ENCODE data around the gene CACHD1.
"Not testable (repeated sequence)": the region's sequence is repeated elsewhere in the genome, so short reads cannot be mapped to it uniquely, and the experiment has no call there.

CACHD1 gene

GRCh38 chr1:64701886-64702285 is 232.0 kb downstream of the CACHD1 start:
- H3K36me3 ChIP-seq (ENCODE audit: control insufficient read depth, insufficient read depth, low read length), result no peaks in the 10 kb centered on the region
- H3K4me3 ChIP-seq (ENCODE audit: low read length), result no peak overlapping the region
- no peak overlapping the region for H3K18ac ChIP-seq (ENCODE audit: low read length)
- H4K8ac ChIP-seq (ENCODE audit: low read depth, low read length), result no peak overlapping the region
- no peak overlapping the region for H3K9ac ChIP-seq (ENCODE audit: low read length)
- no peaks in the 10 kb centered on the region for H3K79me1 ChIP-seq (ENCODE audit: low read length)
- H3K79me2 ChIP-seq (ENCODE audit: control insufficient read depth, insufficient read depth, low read length), result no peaks in the 10 kb centered on the region
- no peak overlapping the region for H2AK5ac ChIP-seq (ENCODE audit: low read length)
- H2BK15ac ChIP-seq (replicated peaks; ENCODE audit: low read depth), result no peak overlapping the region
- H4K5ac ChIP-seq (ENCODE audit: low read length), result no peak overlapping the region
- no peak overlapping the region for H3K27ac ChIP-seq (ENCODE audit: low read depth, low read length)
- H3K4me1 ChIP-seq (ENCODE audit: control insufficient read depth, low read depth, low read length), result no peaks in the 10 kb centered on the region
- DNase-seq, result no peak
- no peak overlapping the region for H2BK5ac ChIP-seq (ENCODE audit: low read length)
- H3K4me2 ChIP-seq (ENCODE audit: low read length), result no peak overlapping the region
- WGBS (ENCODE audit: extremely low coverage, insufficient coverage, low lambda C conversion rate), result no CpG with 5 or more reads among the region's 2 CpGs
- H3K4ac ChIP-seq (ENCODE audit: low read depth, low read length), result no peak overlapping the region
- no peak overlapping the region for H2BK120ac ChIP-seq (ENCODE audit: low read depth, low read length)
- H3K27me3 ChIP-seq (ENCODE audit: insufficient read depth, low read length, poor library complexity), result no peaks in the 10 kb centered on the region
- H3K23ac ChIP-seq (ENCODE audit: low read length), result no peak overlapping the region
- no peak overlapping the region for H3K56ac ChIP-seq (ENCODE audit: low read length)

GRCh38 chr1:64702670-64703069 is 232.7 kb downstream of the CACHD1 start:
- H3K36me3 ChIP-seq (ENCODE audit: control insufficient read depth, insufficient read depth, low read length); H2BK5ac ChIP-seq (ENCODE audit: low read length); H3K4me2 ChIP-seq (ENCODE audit: low read length); DNase-seq; H3K4me1 ChIP-seq (ENCODE audit: control insufficient read depth, low read depth, low read length); H3K23ac ChIP-seq (ENCODE audit: low read length); H2BK120ac ChIP-seq (ENCODE audit: low read depth, low read length); H3K27ac ChIP-seq (ENCODE audit: low read depth, low read length); H2AK5ac ChIP-seq (ENCODE audit: low read length); H3K56ac ChIP-seq (ENCODE audit: low read length); H3K18ac ChIP-seq (ENCODE audit: low read length); H3K4me3 ChIP-seq (ENCODE audit: low read length); H4K8ac ChIP-seq (ENCODE audit: low read depth, low read length); H3K9ac ChIP-seq (ENCODE audit: low read length); H3K79me1 ChIP-seq (ENCODE audit: low read length); H3K4ac ChIP-seq (ENCODE audit: low read depth, low read length); H3K27me3 ChIP-seq (ENCODE audit: insufficient read depth, low read length, poor library complexity); H2BK15ac ChIP-seq (replicated peaks; ENCODE audit: low read depth); H3K79me2 ChIP-seq (ENCODE audit: control insufficient read depth, insufficient read depth, low read length); H4K5ac ChIP-seq (ENCODE audit: low read length): not testable (repeated sequence)
- WGBS (ENCODE audit: extremely low coverage, insufficient coverage, low lambda C conversion rate), result no CpG with 5 or more reads among the region's 3 CpGs

- no peak overlapping the region for H3K23ac ChIP-seq (ENCODE audit: low read length)
- no peaks in the 10 kb centered on the region for H3K79me1 ChIP-seq (ENCODE audit: low read length)
- no peak overlapping the region for H2BK120ac ChIP-seq (ENCODE audit: low read depth, low read length)
- no peak overlapping the region for H3K56ac ChIP-seq (ENCODE audit: low read length)
- WGBS (ENCODE audit: extremely low coverage, insufficient coverage, low lambda C conversion rate), result no CpG with 5 or more reads among the region's 2 CpGs
- no peaks in the 10 kb centered on the region for H3K79me2 ChIP-seq (ENCODE audit: control insufficient read depth, insufficient read depth, low read length)
- H3K36me3 ChIP-seq (ENCODE audit: control insufficient read depth, insufficient read depth, low read length), result no peaks in the 10 kb centered on the region
- no peak overlapping the region for H4K5ac ChIP-seq (ENCODE audit: low read length)
- no peak for DNase-seq
- H3K4me2 ChIP-seq (ENCODE audit: low read length), result no peak overlapping the region
- H2BK15ac ChIP-seq (replicated peaks; ENCODE audit: low read depth), result no peak overlapping the region
- no peak overlapping the region for H3K9ac ChIP-seq (ENCODE audit: low read length)
- no peak overlapping the region for H4K8ac ChIP-seq (ENCODE audit: low read depth, low read length)
- no peak overlapping the region for H3K18ac ChIP-seq (ENCODE audit: low read length)
- no peak overlapping the region for H2AK5ac ChIP-seq (ENCODE audit: low read length)
- no peaks in the 10 kb centered on the region for H3K27me3 ChIP-seq (ENCODE audit: insufficient read depth, low read length, poor library complexity)
- no peak overlapping the region for H3K27ac ChIP-seq (ENCODE audit: low read depth, low read length)
- no peaks in the 10 kb centered on the region for H3K4me1 ChIP-seq (ENCODE audit: control insufficient read depth, low read depth, low read length)
- H3K4me3 ChIP-seq (ENCODE audit: low read length), result no peak overlapping the region
- no peak overlapping the region for H3K4ac ChIP-seq (ENCODE audit: low read depth, low read length)
- no peak overlapping the region for H2BK5ac ChIP-seq (ENCODE audit: low read length)
Measured at GRCh38 chr1:64703600-64703999, 233.7 kb downstream of the CACHD1 start.

- no peak for DNase-seq
- H3K79me1 ChIP-seq (ENCODE audit: low read length), result no peaks in the 10 kb centered on the region
- H3K27ac ChIP-seq (ENCODE audit: low read depth, low read length), result no peak overlapping the region
- no peak overlapping the region for H3K18ac ChIP-seq (ENCODE audit: low read length)
- no peak overlapping the region for H3K4ac ChIP-seq (ENCODE audit: low read depth, low read length)
- 100% methylated on average over 1 of the region's 1 CpG for WGBS (ENCODE audit: extremely low coverage, insufficient coverage, low lambda C conversion rate)
- H2AK5ac ChIP-seq (ENCODE audit: low read length), result no peak overlapping the region
- no peaks in the 10 kb centered on the region for H3K27me3 ChIP-seq (ENCODE audit: insufficient read depth, low read length, poor library complexity)
- H3K4me3 ChIP-seq (ENCODE audit: low read length), result no peak overlapping the region
- no peaks in the 10 kb centered on the region for H3K36me3 ChIP-seq (ENCODE audit: control insufficient read depth, insufficient read depth, low read length)
- H4K8ac ChIP-seq (ENCODE audit: low read depth, low read length), result no peak overlapping the region
- H4K5ac ChIP-seq (ENCODE audit: low read length), result no peak overlapping the region
- H2BK5ac ChIP-seq (ENCODE audit: low read length), result no peak overlapping the region
- no peaks in the 10 kb centered on the region for H3K79me2 ChIP-seq (ENCODE audit: control insufficient read depth, insufficient read depth, low read length)
- no peak overlapping the region for H3K23ac ChIP-seq (ENCODE audit: low read length)
- H3K56ac ChIP-seq (ENCODE audit: low read length), result no peak overlapping the region
- no peak overlapping the region for H2BK120ac ChIP-seq (ENCODE audit: low read depth, low read length)
- no peak overlapping the region for H2BK15ac ChIP-seq (replicated peaks; ENCODE audit: low read depth)
- H3K4me2 ChIP-seq (ENCODE audit: low read length), result no peak overlapping the region
- no peaks in the 10 kb centered on the region for H3K4me1 ChIP-seq (ENCODE audit: control insufficient read depth, low read depth, low read length)
- no peak overlapping the region for H3K9ac ChIP-seq (ENCODE audit: low read length)
Measured at GRCh38 chr1:64705591-64705990, 235.7 kb downstream of the CACHD1 start.

- Histone ChIP-seq H3K79me2 (ENCODE audit: control insufficient read depth, insufficient read depth, low read length) (no peaks in the 10 kb centered on the region), H3K18ac (ENCODE audit: low read length) (no peak overlapping the region), H3K4ac (ENCODE audit: low read depth, low read length) (no peak overlapping the region), H2BK120ac (ENCODE audit: low read depth, low read length) (no peak overlapping the region), H2BK15ac (replicated peaks; ENCODE audit: low read depth) (no peak overlapping the region), H3K56ac (ENCODE audit: low read length) (no peak overlapping the region), H3K9ac (ENCODE audit: low read length) (no peak overlapping the region), H3K4me2 (ENCODE audit: low read length) (no peak overlapping the region), H3K79me1 (ENCODE audit: low read length) (no peaks in the 10 kb centered on the region), H3K36me3 (ENCODE audit: control insufficient read depth, insufficient read depth, low read length) (no peaks in the 10 kb centered on the region), H3K4me3 (ENCODE audit: low read length) (no peak overlapping the region), H3K27me3 (ENCODE audit: insufficient read depth, low read length, poor library complexity) (no peaks in the 10 kb centered on the region), H4K8ac (ENCODE audit: low read depth, low read length) (no peak overlapping the region), H2AK5ac (ENCODE audit: low read length) (no peak overlapping the region), H3K23ac (ENCODE audit: low read length) (no peak overlapping the region), H3K4me1 (ENCODE audit: control insufficient read depth, low read depth, low read length) (no peaks in the 10 kb centered on the region), H4K5ac (ENCODE audit: low read length) (no peak overlapping the region), H3K27ac (ENCODE audit: low read depth, low read length) (no peak overlapping the region), H2BK5ac (ENCODE audit: low read length) (no peak overlapping the region)
- no peak for DNase-seq
- WGBS (ENCODE audit: extremely low coverage, insufficient coverage, low lambda C conversion rate), result no CpG with 5 or more reads among the region's 1 CpG
Measured at GRCh38 chr1:64711266-64711665, 241.3 kb downstream of the CACHD1 start.

- no CpG with 5 or more reads among the region's 2 CpGs for WGBS (ENCODE audit: extremely low coverage, insufficient coverage, low lambda C conversion rate)
- Histone ChIP-seq H3K4me1 (ENCODE audit: control insufficient read depth, low read depth, low read length) (no peaks in the 10 kb centered on the region), H3K9ac (ENCODE audit: low read length) (no peak overlapping the region)
Measured at GRCh38 chr1:64712049-64712448, 242.1 kb downstream of the CACHD1 start.

More at GRCh38 chr1:64712049-64712448, 242.1 kb downstream of the CACHD1 start:
- Histone ChIP-seq H4K8ac (ENCODE audit: low read depth, low read length) (no peak overlapping the region), H3K4ac (ENCODE audit: low read depth, low read length) (no peak overlapping the region), H2BK120ac (ENCODE audit: low read depth, low read length) (no peak overlapping the region), H2BK5ac (ENCODE audit: low read length) (no peak overlapping the region), H4K5ac (ENCODE audit: low read length) (no peak overlapping the region), H3K23ac (ENCODE audit: low read length) (no peak overlapping the region), H2BK15ac (replicated peaks; ENCODE audit: low read depth) (no peak overlapping the region), H3K4me2 (ENCODE audit: low read length) (no peak overlapping the region), H3K79me1 (ENCODE audit: low read length) (no peaks in the 10 kb centered on the region), H3K27ac (ENCODE audit: low read depth, low read length) (no peak overlapping the region), H2AK5ac (ENCODE audit: low read length) (no peak overlapping the region), H3K56ac (ENCODE audit: low read length) (no peak overlapping the region), H3K18ac (ENCODE audit: low read length) (no peak overlapping the region), H3K27me3 (ENCODE audit: insufficient read depth, low read length, poor library complexity) (no peaks in the 10 kb centered on the region), H3K36me3 (ENCODE audit: control insufficient read depth, insufficient read depth, low read length) (no peaks in the 10 kb centered on the region), H3K79me2 (ENCODE audit: control insufficient read depth, insufficient read depth, low read length) (no peaks in the 10 kb centered on the region), H3K4me3 (ENCODE audit: low read length) (no peak overlapping the region)
- no peak for DNase-seq
